Fibroblast of skin of right quadriceps (primary cell): ENCODE measurements around the gene TCF3.

Experiments used
- DNase-seq: peaks from one replicate; pipeline ENCODE4 v3.0.0-alpha.2; 2013

TCF3 gene

DNA sequence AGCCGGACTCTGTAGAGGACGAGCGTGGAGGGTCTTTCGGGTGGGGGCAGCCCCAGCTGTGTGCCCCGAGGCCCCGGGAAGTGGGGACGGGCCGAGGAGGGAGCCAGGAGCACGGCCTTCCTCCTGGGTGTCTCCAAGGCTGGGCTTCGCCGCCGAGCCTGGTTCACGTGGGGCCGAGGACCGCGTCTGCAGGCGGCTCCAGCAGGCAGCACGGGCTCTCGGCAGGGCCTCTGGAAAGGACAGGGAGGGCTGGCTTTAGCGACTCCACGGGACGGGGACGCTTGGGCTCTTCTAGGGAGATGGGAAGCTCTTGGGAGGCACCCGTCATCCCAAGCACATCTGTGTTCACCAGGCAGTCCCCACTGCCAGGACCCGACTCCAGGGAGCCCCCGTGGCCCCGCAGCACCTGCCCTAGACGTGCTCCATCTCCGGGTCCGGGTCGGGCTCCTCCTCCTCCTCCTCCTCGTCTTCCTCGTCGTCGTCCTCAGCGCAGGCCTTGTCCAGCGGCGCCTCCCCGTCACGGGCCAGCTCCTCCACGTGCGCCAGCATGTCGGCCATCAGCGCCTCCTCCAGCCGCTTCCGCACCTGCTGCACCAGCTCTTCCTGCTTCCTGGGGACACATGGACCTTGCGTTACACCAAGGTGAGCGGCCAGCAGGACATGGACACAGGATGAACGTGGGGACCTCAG, 74.3 kb downstream of the TCF3 start:
- DNase-seq, result no peak

DNA sequence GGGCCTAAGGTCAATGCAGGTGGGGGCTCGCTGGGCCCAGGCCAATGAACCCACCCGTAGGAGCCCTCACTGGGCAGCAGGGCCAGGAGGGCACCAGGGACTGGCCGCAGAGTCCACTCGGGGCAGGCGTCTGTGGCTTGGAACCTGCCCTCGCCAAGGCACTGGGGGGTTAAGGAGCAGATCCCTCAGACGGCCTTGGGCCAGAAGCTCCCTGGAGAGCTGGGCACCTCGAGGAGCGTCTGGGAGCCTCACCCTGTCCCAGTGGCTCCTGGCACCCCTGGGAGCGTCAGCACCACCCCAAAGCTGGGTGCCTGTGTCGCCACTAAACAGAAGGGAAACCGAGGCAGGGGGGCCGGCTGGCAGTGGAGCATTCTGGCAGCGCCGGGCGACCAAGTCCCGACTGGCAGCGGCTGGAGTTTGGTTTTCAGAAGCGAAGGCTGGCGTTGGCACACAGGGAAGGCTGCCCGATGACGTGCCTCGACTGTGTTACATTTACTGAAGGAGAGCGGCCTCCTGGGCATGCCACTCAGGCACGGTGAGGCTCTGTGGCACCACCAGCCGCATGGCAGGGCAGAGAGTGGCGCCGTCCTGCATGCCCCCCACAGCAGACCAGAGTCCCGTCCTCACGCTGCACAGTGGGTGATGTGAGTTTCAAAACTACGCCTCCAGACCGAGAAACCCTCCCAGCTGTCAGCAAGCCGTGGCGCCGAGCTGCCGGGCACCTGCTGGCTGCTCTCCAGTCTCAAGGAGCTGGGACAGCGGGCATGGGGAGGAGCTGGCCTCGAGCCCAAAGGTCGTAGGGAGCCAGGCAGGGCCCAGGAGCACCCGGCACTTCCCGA, 75.1 kb downstream of the TCF3 start:
- no peak for DNase-seq

DNA sequence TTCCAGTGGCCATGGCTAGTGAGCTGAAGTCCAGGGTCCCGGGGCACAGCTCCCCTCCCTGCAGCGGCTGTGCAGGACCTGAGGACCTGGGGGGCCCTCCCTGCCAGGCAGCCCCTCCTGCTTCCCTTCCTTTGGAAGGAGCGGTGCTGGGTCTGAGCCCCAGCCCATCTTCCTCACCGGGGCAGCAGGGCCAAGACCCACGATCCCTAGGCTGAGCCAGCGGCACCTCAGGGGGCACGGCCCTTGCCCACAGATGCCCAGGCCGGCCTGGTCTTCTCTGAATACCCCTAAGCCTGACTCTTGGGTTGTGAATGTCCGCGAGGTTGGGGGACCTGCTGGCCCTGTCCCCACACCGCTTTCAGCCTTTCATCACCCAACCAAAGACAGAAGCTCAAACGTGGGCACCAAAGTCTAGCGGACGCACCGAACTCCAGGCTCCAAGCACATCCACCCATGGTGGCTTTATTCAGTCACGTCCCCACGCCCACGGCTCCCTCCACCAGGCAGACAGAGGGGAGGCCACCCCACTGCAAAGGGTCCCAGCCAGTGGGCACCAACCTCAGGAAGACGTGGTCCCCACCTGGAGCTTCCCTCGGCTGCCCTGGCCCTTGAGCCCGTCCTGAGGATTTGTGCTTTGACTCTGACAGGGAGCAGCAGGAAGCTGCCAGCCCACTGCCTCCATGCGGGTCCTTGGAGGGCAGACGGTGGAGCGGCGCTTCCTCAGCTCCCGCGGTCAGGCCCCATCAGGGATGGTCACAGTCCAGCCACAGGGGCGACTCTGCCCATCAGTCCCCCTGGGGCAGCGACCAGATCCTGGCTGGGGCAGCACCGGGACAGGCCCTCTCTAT, 75.9 kb downstream of the TCF3 start:
- DNase-seq, result no peak

DNA sequence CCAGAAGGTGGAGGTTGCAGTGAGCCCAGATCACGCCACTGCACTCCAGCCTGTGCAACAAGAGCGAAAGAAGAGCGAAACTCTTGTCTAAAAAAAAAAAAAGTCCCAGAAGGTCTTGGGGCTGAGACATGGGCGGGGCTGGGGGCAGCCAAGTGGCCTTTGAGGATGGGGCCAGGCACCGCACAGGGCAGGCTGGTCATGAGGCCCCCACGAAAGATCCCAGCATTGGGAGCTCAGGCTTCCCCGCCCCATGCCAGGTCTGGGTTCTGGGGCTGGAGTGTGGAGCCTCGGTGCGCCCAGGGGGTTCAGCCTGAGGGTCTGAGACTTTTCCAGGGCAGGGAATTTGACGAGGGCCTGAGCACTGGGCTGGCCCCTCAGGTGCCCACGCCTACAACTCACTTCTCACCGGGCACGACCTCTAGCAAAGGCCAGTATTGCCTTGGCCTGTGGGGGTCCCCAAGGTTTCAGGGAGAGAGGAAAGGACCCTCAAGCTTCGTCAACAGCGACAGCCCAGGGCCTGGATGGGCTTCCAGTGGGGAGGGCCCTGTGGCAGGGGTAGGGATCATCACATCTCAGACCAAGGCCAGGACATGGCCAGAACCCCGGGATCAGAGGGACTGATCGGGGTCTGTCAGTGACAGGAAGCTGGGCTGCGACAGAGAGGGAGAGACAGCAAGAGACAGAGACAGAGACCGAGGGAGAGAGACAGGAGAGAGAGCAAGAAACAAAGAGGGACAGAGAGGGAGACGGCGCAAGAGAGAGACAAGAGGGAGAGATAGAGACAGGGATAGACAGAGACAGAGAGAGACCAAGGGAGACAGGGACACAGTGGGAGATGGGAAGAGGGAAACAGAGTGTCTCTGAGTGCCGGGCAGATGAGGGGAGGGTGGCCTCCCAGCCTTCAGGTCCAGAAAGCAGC, 76.8 kb downstream of the TCF3 start:
- no peak for DNase-seq

DNA sequence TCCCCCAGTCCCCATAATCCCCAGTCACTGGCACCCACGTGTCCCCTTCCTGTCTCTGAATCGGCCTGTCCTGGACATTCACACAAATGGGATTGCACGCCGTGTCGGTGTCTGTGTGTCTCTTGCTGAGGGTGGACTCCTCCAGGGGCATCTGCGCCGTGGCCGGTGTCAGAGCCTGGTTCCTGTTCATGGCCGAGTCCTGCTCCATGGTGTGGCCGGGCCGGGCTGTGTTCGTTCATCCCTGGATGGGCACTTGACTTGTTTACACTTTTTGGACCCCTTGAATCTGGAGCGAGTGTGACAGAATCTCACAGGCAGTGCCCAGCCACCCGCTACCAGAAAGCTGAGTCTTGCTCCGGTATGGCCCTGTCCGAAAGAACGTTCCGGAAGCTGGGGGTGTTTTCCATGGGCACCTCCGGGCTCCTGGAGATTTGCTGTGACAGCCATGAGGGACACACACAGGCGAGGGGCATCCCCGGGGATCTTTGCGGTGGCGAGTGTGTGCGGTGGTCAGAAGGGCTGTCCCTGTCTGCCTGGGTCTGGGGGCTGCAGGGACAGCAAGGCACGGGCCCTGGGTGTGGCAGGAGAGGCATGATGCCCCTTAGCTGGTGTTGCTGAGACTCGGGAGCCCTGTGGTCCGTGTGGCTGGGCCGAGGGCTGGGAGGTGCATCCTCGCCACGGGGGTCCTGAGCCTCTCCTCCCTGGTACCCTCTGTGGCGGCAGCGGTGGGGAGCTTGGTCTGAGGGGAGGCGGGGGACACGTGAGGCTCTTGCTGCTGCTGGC, 77.9 kb downstream of the TCF3 start:
- no peak for DNase-seq

DNA sequence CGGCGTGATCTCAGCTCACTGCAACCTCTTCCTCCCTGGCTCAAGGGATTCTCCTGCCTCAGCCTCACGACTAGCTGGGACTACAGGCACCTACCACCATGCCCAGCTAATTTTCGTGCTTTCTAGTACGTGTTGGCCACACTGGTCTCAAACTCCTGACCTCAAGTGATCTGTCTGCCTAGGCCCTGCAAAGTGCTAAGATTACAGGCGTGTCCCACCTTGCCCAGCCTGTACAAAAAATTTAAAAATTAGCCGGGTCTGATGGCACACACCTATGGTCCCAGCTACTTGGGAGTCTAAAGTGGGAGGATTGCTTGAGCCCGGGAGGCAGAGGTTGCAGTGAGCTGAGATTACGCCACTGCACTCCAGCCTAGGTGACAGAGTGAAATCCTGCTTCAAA, 79.6 kb downstream of the TCF3 start:
- DNase-seq, result no peak

DNA sequence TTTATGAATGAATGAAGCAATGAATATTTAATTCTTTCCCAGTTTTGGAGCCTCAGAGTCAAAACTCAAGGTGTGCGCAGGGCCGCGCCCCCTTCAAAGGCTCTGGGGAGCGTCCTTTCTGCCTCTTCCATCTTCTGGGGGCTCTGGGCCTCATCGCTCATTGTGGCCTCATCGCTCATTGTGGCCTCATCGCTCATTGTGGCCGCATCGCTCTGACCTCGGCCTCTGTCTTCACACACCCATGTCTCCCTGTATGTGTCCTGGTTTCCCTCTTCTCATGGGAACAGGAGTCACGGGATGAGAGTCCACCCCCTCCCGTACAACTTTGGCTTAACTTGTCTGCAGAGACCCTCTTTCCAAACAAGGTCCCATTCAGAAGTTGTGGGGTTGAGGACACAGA, 81.1 kb downstream of the TCF3 start:
- no peak for DNase-seq

DNA sequence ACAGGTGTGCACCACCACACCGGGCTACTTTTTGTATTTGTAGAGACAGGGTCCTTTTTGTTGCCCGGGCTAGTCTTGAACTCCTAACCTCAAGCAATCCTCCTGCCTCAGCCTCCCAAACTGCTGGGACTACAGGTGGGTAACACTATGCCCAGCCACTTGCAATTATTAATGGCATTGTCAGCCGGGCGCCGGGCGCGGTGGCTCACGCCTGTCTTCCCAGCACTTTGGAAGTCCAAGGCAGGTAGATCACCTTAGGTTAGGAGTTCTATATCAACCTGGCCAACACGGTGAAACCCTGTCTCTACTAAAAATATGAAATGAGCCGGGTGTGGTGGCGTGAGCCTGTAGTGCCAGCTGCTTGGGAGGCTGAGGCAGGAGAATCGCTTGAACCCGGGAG, 81.6 kb downstream of the TCF3 start:
- DNase-seq, result no peak

DNA sequence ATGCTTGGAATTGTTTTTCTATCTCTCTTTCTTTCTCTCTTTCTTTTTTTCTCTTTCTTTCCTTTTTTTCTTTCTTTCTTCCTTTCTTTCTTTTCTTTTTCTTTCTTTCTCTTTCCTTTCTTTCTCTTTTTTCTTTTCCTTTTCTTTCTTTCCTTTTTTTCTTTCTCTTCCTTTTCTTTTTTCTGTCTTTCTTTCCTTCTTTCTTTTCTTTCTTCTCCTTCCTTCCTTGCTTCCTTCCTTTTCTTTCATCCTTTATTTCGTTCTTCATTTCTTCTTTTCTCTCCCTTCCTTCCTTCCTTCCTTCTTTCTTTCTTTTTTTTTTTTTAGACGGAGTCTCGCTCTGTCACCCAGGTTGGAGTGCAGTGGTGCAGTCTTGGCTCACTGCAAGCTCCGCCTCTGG, 82.4 kb downstream of the TCF3 start:
- DNase-seq, result no peak

DNA sequence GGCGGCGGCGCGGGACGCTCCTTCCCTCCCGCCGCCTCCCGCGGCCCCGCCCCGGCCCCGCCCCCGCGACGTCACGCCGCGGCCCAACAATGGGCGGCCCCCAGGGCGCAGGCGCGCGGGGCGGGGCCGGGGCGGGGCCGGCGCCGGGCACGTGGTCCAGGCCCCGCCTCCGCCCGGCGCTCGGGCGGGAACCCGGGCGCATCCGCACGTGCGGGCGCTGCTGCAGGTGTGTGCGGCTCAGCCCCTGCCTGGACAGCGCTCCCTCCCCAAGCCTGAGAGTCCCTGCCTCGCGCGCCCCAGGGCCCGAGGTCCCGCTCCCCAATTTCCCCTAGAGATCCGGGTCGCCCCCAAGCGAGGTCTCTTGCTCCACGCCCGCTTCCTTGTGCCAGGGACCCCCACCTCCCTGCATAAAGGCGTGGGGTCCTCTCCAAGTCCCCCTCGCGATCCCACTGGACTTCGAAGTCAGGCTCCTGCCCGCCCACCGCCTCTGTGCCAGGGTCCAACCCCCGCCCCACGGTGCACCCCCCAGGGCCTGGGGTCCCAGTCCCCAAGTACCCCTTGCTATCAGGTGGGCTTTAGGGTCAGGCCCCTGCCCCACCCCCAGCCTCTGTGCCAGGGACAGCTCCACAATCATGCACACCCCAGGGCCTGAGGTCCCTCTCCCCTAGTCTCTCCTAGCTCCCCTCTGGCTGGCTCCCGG, 83.9 kb downstream of the TCF3 start, which contains the start of gene MEX3D:
MEX3D (minus strand) TSS at position 6 of the 700 bp plus-strand sequence. CDS start 267 bp downstream, outside the sequence.
- peak; percentile 80 for DNase-seq

DNA sequence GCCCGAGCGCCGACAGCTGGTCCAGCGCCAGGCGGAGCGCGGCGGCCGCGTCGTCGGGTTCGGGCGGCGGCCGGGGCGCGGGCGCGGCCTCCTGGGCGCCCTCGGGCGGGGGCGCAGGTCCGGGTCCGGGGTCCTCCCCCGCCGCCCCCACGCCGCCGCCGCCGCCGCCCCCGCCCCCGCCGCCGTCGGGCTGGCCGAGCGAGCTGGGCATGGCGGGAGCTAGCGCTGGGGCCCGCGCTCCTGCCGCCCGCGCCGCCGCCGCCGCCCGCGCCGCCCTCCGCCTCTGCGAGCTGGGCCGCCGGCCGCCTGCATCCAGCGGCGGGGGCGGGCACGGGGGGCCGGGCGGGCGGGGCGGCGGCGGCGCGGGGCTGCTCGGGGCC, 84.6 kb downstream of the TCF3 start:
- no peak for DNase-seq

DNA sequence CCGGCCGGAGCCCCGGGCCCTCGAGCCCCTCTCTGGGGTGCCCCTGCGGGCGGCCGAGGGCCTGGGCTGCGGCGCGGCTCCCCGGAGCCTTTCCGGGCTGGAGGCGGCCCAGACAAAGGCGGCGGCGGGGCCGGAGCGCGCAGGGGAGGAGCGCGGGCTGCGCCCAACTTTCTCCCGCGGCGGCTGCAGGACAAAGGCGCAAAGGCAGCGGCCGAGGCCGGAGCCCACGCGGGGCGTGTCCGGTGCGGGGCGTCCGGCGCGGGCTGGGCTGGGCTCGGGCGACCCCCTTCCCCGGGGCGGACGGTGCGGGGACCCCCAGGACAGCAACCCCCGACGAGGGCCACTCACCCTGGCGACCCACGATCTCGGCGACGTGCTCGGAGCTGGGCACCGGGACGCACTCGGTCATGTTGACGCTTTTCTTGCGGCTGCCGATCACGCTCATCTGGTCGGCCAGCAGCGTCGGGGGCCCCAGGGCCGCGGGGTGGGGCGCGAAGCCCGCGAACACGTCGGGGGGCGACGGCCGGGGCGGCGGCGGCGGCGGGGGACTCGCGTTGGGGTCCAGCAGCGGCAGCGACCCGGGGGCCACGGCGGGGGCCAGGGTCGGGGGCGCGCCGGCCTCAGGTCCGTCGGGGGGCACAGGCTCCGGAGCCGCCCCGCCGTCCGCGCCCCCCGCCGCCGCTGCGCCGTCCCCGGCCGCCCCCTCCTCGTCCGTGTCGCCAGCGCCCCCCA, 85.1 kb downstream of the TCF3 start:
- no peak for DNase-seq

DNA sequence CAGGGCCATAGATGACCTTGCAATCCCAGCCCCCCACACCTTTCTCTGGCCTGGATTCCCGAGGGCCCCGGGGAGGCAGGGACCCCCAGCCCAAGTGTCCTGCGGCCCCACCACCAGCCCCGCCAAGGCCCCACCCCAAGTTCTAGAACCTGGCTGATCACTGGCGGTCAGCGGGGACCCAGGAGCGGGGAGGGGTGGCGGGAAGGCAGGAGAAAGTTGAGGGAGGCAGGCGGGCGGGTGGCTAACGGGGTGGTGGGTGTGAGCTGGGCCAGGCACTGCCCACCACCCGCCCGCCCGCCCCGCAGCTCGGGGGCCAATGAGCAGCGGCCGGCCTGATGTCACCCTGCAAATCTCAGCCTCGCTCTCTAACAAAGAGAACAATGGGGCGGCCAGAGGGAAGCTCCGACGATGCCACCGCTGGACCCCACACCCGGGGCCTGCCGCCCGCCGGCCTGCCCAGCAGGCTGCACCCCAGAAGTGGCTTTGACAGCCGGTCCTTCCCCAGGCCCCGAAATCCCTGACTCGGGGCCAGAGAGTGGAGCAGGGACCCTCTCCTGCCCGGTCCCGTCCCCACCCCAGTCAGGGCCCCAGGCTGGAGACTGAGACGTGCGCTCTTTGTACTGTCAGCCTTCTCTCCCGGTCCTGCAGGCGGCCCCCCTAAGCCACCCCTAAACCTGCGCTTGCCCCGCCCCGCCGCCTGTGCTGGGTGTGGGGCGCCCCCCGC, 85.9 kb downstream of the TCF3 start:
- peak; percentile 85 for DNase-seq

DNA sequence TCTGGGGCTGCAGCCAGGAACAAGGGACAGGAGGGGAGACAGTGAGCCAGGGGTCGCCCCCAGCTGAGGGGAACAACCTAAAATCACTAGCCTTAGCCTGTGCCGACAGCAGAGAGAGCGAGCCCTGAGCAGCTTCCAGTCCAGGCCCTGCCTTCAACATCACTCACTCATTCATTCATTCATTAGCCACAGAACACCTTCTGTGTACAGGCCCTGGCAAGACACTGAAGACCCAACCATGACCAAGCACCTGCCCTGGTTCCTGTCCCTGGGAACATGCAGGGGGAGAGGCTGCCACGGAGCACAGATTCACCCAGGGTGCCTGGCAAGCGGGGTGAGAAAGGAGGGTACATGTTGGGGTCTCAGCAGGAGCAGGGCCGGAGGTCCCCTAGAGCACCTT, 89.2 kb downstream of the TCF3 start:
- DNase-seq, result no peak

DNA sequence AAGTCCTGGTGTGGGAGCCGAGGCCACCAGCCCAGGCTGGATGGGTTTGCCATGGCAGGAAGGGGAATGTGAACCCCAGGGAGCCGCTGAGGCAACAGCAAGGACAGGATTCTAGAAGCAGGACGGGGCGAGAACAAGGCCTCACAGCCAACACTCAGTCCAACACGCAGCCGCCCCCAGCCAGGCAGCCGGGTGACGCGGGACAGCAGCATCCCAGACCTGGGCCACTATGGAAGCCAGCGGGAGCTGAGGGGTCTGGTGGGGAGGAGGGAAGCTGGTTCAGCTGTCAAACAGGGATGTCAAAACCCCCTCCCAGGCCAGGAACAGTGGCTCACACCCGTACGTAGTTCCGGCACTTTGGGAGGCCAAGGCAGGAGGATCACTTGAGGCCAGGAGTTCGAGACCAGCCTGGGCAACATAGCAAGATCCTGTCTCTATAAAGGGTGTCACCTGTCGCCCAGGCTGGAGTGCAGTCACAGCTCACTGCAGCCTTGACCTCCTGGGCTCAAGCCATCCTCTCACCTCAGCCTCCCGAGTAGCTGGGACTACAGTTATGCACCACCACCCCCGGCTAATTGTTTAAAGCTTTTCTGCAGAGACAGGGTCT, 91.1 kb downstream of the TCF3 start:
- no peak for DNase-seq

DNA sequence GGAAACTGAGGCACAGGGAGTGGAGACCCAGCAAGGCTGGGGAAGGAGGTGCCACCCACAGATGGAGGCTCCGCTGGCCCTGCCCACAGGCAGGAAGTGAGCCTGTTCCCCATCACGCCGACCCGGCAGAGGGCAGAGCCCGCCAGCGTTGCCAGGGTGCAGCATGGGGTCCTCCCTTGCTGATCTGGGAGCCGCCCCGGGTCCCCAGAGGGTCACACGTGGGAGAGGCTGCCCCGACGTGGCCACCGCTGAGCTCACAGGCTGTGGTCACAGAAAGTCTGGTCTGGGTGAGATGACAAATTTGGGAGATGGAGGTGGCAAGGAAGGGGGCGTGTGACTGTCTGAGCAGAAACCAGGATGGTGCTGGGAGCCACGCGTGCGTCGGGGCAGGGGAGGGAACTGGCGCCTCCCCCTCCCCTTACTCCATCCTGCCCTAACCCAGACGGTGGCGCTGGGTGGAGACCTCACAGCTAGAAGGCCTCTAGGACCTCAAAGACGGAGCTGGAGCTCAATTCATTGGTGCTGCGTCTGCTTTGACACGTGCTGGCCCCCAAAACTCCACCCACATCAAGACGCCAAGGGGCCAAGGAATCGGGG, 92.0 kb downstream of the TCF3 start:
- DNase-seq, result no peak
